ENCODE results near the gene VPS26C. TPM values are rescaled to one million over a fixed set of nuclear protein-coding genes. Genes with fewer than 3 reads are reported as not detected.

Gene VPS26C
- polyA plus RNA-seq, 1 of the 3 experiments (the other 2 are of a cell fraction), result 34.8 TPM

GRCh38 chr21:37214952-37215351 is 52.2 kb downstream of the VPS26C start:
- no peak overlapping the region for H3K27ac ChIP-seq (ENCODE audit: low read depth in 2 of 2, low read length in 1 of 2)
- peaks cover 0 to 4% of the 10 kb centered on the region in 2 experiments; a peak in 1 of 4 replicates for H3K4me1 ChIP-seq (ENCODE audit: control insufficient read depth in 1 of 2, insufficient read depth in 2 of 2, low read depth in 1 of 2, low read length in 1 of 2)
- no peak overlapping the region for H2AFZ ChIP-seq (ENCODE audit: low read depth)
- H3K79me2 ChIP-seq (ENCODE audit: insufficient read depth), result no peaks in the 10 kb centered on the region
- no peaks in the 10 kb centered on the region for H3K9me3 ChIP-seq
- H3K27me3 ChIP-seq (ENCODE audit: insufficient read depth), result no peaks in the 10 kb centered on the region
- no peak overlapping the region for H3K4me2 ChIP-seq
- no peaks in the 10 kb centered on the region for H3K36me3 ChIP-seq (replicated peaks in 1 of 2; ENCODE audit: control insufficient read depth in 1 of 2, insufficient read depth in 2 of 2, low read length in 1 of 2)
- no peaks in the 10 kb centered on the region for H3K9me2 ChIP-seq
- TF ChIP-seq EZH2phosphoT487 (IDR thresholded peaks at IDR 0.05; ENCODE audit: borderline replicate concordance, low read depth) (no peak), RCOR1 (IDR thresholded peaks at IDR 0.05; ENCODE audit: low read length) (no peak), EP300 (IDR thresholded peaks at IDR 0.05; ENCODE audit: borderline replicate concordance in 1 of 2, low read depth in 1 of 2, low read length in 1 of 2) (no peak), TEAD4 (IDR thresholded peaks at IDR 0.05; ENCODE audit: borderline replicate concordance, insufficient read depth) (no peak), TAF1 (IDR thresholded peaks at IDR 0.05; ENCODE audit: borderline replicate concordance, low read depth, low read length) (no peak), GATA2 (CRISPR knock-in tag; IDR thresholded peaks at IDR 0.05) (no peak), NFIC (IDR thresholded peaks at IDR 0.05; ENCODE audit: borderline replicate concordance) (no peak), USF2 (IDR thresholded peaks at IDR 0.05; ENCODE audit: borderline replicate concordance, low read depth, low read length) (no peak), IRF3 (IDR thresholded peaks at IDR 0.05; ENCODE audit: low read depth, low read length) (no peak)
- POLR2A ChIA-PET, result no interaction called here
- no peaks in the 10 kb centered on the region for H4K20me1 ChIP-seq (ENCODE audit: insufficient read depth)
- WGBS (ENCODE audit: low lambda C conversion rate), result 94% methylated on average over 9 of the region's 9 CpGs
- H3K9ac ChIP-seq, result no peak overlapping the region
- no peak for DNase-seq
- no peak overlapping the region for H3K4me3 ChIP-seq (ENCODE audit: low read depth in 2 of 2, low read length in 1 of 2)
- CTCF ChIA-PET, result no interaction called here
- H3F3A ChIP-seq (replicated peaks; ENCODE audit: insufficient read depth), result peaks cover under 1% of the 10 kb centered on the region

- Histone ChIP-seq H3K36me3 (replicated peaks in 1 of 2; ENCODE audit: control insufficient read depth in 1 of 2, insufficient read depth in 2 of 2, low read length in 1 of 2) (no peaks in the 10 kb centered on the region), H3K4me1 (ENCODE audit: control insufficient read depth in 1 of 2, insufficient read depth in 2 of 2, low read depth in 1 of 2, low read length in 1 of 2) (peaks cover 0 to 20% of the 10 kb centered on the region in 2 experiments; a peak in 1 of 4 replicates), H3K9me3 (no peaks in the 10 kb centered on the region), H4K20me1 (ENCODE audit: insufficient read depth) (no peaks in the 10 kb centered on the region), H3K79me2 (ENCODE audit: insufficient read depth) (no peaks in the 10 kb centered on the region), H3K4me3 (ENCODE audit: low read depth in 2 of 2, low read length in 1 of 2) (no peak overlapping the region), H3K27me3 (ENCODE audit: insufficient read depth) (no peaks in the 10 kb centered on the region), H3F3A (replicated peaks; ENCODE audit: insufficient read depth) (no peaks in the 10 kb centered on the region), H2AFZ (ENCODE audit: low read depth) (no peak overlapping the region), H3K4me2 (no peak overlapping the region), H3K27ac (ENCODE audit: low read depth in 2 of 2, low read length in 1 of 2) (no peak overlapping the region), H3K9ac (no peak overlapping the region), H3K9me2 (no peaks in the 10 kb centered on the region)
- ChIA-PET POLR2A (no interaction called here), CTCF (no interaction called here)
- DNase-seq, result no peak
- 90% methylated on average over 1 of the region's 1 CpG for WGBS (ENCODE audit: low lambda C conversion rate)
- no peak for TF ChIP-seq REST (IDR thresholded peaks at IDR 0.05; ENCODE audit: low read depth, low read length)
- TF ChIP-seq RCOR1 (IDR thresholded peaks at IDR 0.05; ENCODE audit: low read length), result no peak
- TF ChIP-seq RAD21 (IDR thresholded peaks at IDR 0.05; ENCODE audit: low read length), result no peak
- no peak for TF ChIP-seq SMC3 (IDR thresholded peaks at IDR 0.05; ENCODE audit: low read depth, low read length)
- TF ChIP-seq USF1 (IDR thresholded peaks at IDR 0.05; ENCODE audit: borderline replicate concordance, low read depth), result no peak
- no peak for TF ChIP-seq PBX3 (IDR thresholded peaks at IDR 0.05)
- no peak for TF ChIP-seq EZH2phosphoT487 (IDR thresholded peaks at IDR 0.05; ENCODE audit: borderline replicate concordance, low read depth)
- no peak for TF ChIP-seq POLR2AphosphoS5 (IDR thresholded peaks at IDR 0.05; ENCODE audit: low read depth, low read length)
- no peak for TF ChIP-seq FOXJ3 (CRISPR knock-in tag; IDR thresholded peaks at IDR 0.05)
- no peak for TF ChIP-seq GABPA (IDR thresholded peaks at IDR 0.05; ENCODE audit: low read depth)
- no peak for TF ChIP-seq EP300 (IDR thresholded peaks at IDR 0.05; ENCODE audit: borderline replicate concordance in 1 of 2, low read depth in 1 of 2, low read length in 1 of 2)
- no peak for TF ChIP-seq RFX5 (IDR thresholded peaks at IDR 0.05; ENCODE audit: low read length)
- TF ChIP-seq RXRA (IDR thresholded peaks at IDR 0.05; ENCODE audit: borderline replicate concordance, low read depth), result no peak
- TF ChIP-seq JUND (IDR thresholded peaks at IDR 0.05), result no peak
- TF ChIP-seq TAF1 (IDR thresholded peaks at IDR 0.05; ENCODE audit: borderline replicate concordance, low read depth, low read length), result no peak
These were observed 56.3 kb downstream of the VPS26C start for GRCh38 chr21:37210799-37211198.

All from SK-N-SH (cell line).